ENCODE measurements around the gene STAC2.
A peak's percentile ranks its signal among the peaks of the same experiment; 100 is the strongest.

Gene STAC2

DNA sequence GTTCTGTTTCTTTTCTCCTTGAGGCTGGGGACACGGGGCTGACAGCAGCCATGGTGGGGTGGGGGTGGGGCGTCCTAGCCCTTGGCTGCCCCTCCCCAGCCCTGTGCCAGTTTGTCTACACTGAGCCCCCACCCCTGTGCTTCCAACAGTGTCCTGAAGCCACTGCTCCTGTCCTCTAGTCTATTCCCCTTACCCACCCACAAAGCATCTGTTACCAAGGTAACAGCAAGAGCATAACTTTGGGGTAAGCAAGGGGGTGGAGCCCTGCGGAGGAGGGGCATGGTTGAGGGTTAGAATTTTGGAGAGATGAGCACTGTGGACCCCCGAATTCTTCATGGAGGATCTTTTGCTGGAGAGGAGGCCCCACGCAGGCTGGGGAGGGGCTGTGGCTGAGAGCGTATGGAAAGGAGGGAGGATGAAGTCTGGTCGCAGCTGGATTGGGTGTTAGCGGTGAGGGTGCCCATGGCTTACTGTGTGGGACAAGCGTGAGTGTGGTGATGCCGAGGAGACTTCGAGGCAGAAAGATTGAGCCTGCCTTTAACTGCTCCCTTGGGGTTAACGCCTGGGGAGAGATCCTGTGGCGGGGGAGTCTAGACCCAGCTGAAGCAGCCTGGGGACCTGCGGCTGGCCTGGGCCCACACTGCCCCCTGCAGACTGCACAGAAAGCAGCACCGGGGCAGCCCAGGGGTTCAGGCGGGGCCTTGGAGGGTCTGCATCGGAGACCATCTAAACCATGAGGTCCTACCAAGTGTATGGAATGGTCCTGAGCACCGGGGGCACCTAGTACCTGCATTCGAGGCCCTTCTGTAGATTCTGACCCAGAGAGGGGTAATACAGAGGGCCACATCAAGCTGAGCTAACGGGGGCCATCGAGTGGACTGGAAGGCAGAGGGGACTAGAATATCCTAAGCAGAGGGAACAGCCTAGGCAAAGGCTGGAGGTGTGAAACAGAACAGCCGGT lies 6.1 kb upstream of the STAC2 start:
- no peak for FAIRE-seq

DNA sequence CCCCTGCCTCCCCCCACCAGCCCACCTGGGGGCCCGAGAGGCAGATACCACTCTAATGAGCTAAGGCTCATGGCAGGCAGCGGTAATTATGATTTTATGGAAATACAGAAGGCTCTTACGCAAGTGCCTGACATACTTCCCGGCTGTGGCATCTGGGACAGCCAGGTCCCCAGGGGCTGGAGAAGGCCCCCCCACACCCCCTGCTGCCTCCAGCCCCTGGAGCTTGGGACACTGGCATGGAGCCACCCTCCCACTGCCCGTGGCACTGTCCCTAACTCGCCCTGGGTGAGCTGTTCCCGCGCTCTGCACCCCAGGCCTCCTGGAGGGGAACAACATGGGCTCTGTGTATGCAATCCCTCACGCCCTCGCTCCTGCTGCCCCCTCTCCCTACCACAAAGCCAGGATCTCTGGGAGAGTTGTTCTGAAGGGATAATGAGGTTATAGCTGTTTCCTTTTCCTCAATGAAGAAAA lies 5.4 kb upstream of the STAC2 start:
- FAIRE-seq: no peak

DNA sequence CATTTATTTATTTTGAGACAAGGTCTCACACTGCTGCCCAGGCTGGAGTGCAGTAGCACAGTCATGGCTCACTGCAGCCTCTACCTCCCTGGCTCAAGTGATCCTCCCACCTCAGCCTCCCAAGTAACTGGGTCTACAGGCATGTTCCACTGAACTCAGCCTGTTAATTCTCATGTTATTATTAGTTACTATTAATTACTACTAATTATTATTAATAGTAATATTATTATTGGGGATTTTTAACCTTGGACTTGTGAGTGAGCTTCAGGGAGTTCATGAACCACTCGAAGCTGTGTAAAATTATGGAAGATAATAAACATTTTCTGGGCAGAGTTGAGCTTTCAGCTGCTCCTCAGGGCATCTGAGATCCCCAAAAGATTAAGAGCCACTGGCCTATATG lies 4.6 kb upstream of the STAC2 start:
- FAIRE-seq: no peak

DNA sequence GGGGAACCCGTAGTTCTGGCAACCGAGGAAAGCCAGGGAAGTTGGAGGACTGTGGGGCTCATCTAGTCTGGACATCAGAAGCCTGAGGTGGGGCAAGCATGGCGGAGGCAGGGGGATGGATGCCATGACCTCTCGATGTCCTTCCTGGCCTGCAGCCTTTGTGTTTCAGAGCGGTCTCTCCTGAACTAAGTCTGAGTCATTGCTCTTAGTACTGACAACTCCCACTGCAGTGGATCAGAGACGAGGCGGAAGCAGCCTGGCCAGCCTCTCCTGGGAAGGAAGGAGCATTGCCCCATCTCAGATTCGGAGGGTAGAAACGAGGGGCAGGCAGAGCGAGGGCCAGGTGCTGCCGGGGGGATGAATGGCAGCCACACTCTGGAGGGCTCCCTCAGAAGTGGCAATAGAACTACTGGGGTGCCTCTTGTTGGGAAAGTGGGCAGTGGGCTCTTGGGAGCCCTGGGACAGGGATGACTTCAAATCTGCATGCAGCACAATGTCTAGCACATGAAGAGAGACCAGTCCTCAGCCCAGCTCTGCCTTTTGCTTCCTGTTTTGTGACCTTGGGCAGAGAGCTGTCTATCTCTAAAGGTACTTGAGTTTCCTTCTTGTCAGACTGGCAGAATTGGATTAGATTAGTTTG lies 3.6 kb upstream of the STAC2 start:
- no peak for FAIRE-seq

DNA sequence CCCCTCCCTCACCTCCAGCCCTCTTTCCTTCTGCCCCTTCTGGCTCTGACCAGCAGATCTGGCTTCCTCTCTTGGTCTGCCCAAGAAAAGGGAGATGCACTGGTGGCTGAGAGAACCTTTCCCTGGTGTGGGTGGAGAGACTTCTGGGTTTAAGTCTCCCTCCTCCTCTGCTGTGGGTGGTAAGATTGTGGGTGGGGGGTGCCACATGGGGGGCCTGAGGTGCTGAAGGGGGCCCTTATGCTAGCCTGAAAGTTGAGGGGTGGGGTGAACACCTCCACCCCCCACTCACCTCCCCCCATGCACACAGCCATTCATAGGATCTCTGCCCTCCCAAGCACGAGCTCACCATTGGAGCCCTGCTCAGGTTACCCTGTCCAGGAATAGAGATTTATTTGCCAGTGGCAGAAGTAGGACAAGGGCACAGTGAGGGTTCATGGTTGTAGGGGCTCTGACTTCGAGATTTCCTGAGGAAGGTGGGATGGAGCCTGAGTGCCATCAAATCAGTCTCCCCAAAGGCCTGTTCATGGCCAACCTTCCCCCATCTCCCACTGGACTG lies 1.7 kb upstream of the STAC2 start:
- no peak for FAIRE-seq

DNA sequence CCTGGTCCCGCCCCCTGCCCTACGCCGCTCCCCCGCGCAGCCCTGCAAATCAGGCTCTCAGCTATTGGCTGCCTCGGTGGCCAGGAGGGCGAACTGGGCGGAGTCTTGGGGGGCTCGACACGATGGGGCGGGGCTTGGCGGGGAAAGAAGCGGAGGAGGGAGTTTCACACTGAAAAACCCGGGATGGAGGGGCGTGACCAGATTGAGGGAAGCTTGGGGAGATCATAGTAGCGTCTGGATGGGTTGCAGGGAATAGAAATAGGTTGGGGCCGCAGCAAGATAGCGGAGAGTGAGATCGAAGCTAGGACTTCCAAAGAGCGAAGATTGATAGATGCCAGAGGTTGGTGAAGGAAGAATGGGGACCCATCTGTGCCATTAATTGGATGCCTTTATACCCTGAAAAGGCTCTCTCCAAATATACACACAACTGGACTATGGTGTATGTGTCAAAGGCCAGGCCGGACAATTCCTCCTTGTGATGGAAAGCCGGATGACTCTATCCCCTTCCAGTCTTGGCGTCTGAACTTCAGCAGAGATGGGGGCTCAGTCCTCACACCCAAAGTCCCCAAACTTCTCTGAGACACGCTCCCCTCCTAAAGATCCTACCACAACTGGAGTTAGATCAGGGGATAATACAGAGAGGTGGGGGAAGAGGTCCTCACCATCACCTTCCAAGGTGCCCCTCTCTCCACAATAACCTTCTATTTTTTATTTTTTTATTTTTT lies 376 bp upstream of the STAC2 start:
- peak; percentile 23 for FAIRE-seq

DNA sequence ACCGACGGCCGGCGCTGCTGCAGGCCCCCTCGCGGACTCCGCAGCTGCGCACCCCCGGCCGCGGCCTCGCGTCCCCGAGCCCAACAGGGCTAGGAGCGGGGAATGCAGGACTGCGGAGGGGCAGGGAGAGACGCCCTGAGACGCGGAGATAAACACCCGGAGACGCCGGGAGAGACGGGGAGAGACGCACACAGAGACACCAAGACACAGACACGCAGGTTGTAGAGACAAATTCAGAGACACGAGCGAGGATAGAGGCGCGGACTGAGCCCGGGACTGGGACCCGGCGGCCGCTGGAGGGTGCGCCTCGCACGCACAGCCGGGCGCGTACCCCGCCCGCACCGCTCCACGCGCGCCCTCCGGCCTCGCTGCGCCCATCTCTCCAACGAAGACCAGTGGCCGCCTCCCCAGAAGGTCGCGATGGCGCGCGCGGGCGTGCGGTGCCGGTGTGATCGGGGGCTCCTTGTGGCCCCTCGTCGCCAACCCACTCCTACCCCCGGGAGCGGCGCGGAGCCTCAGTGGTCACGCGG lies 902 bp downstream of the STAC2 start:
- no peak for FAIRE-seq

DNA sequence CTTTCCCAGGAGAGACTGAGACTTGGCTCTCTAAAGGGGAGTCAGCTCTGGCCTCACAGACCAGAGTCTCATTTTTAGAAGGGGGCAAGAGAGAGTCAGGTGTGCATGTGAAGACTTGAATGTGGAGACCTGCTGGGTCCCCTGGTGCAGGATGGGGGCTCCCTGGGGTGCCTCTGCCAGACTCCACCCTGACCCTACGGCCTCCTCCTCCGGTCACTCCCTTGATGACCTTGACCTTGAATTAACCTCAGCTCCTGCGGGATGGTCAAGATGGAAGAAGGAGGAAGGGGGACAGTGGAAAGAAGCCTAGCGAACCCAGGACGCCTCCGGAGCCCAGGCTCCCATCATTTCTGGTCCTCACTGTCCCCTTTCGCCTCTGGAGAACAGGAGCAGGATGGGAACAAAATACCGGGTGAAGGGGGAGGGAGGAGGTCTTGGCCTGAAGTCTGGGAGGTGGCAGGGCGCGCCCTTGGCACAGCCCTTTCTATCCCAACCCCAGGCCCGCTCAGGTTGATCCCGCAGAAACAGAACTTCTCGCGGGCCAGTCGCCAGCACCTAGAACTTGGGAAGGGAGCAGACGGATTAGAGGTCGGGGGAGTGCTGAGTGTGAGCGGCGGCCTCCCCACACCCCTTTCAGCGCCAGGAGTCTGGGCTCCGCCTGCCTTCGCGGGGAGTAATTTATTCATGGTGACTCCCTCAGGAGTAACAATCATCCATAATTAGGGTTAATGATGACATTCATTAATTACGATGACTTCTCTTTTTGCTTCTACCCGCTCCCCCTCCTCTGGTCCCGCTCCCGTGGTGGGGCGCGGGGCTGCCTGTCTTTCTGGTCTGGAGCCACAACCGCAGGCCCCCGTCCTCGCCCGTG lies 1.6 kb downstream of the STAC2 start:
- no peak for FAIRE-seq

DNA sequence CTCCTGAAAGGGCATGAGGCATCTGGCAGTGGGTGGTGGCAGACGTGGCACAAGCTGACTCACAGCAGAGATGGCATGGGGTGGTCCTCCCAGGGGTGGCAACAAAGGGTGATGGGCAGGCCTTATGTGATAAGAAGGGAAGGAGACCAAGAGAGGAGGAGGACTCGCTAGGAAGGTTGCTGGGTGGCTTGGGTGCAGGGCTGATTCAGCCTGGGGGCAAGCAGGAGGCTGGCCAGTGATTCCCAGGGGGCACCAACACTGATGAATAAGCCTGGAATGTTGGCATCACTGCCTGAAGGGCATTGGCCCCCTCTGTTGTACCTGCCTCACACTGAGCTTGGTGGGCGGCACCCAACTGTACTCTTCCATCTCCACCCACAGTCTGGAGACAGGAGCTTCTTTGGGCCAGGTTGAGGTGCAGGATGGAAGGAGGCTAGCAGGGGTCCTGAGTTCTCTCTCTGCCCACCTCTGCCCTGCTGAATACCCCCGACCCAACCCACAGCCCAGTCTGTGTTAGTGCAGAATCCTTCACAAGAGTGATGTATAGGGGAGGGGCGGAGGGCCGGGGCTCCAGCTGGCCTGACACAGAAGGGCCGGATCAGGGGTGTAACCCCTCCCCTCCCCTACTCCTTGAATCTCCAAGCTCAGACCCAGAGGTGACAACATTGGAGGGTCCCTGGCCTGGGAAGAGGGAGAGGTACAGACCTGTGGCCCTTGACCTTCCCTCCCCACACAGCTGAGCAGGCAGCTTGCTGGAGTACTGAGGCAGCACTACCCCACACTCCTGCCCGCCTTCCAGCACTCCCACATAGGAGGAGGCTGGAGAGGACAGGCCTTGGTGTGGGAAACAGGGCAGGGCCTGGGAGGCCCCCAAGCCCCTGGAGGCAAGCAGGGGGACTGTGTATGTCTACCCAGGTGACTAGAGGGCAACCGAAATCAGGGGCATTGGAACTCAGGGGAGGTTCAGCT lies 2.6 kb downstream of the STAC2 start:
- no peak for FAIRE-seq

DNA sequence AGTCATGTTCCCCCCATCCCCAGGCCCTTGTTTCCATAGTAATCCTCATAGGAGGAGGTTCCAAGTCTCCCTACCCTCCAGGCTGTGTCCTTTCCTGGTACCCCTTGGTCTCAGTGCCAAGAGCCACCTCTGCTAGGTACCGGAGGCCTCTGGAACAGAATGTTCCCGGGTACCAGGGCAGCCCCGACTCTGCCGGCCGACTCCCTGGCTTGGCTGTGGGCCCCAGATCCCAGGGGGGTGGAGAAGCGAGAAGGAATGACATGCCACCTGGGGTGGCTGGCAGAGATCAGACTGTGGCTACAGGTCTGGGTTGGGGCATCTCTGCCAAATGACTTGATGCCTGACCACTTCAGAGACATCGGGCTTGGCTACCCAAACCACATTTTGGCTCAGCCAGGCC lies 3.6 kb downstream of the STAC2 start:
- no peak for FAIRE-seq

DNA sequence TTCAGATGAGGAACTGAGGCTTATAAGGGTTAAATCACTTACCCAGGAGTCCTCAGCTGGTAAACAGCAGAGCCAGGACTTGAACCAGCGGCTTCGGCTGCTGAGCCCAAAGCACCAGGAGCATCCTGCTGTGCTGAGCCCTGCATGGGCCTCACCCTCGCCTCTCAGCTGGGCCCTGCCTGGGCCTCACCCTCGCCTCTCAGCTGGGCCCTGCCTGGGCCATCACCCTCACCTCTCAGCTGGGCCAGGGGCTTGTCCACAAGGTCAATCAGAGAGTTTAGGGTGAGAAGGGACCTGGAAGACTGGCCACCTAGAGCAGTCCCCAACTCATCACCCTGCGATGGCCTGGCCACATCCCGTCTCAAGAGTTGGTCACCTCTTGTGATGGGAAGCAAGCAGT lies 4.2 kb downstream of the STAC2 start:
- no peak for FAIRE-seq

DNA sequence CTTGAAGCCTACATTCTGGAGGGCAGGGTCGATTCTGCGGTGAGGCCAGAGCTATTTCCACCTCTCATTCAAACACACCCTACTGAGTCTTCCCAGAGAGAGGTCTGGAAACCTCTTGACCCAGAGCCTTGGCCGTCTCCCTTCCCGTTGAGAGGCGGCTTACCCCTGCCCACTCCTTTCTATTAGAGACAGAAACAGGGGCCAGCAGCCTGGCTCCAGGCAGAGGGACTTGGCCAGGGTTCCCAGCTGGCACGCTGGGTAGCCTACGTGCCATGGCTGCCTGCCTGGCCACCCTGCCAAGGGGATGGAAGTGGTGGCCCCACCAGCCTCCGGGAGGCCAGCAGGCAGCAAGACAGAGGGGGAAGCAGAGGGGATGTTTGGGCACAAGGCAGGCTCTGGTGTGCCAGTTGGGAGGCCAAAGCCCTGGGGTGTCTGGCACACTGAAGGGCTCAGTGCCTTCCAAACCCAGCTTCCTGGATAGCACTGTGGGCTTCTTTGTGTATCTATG lies 6.0 kb downstream of the STAC2 start:
- FAIRE-seq: no peak

DNA sequence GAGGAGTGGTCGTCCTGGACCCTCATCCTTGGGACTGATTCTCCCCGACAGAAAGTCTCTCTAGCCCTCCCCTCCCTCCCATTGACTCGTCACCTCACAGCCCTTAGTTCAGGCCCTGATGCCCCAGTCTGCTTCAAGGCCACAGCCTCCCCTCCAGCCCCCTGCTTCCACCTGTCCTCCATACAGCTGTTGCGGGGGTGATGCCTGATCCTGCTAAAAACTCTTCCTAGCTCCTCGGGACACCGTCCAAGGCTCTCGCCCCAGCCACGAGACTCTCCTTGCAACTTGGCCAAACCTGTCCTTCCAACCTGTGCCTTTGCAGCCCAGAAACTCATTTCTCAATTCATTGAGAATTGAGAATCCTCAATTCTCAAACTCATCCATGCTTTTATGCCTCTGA lies 6.8 kb downstream of the STAC2 start:
- no peak for FAIRE-seq

DNA sequence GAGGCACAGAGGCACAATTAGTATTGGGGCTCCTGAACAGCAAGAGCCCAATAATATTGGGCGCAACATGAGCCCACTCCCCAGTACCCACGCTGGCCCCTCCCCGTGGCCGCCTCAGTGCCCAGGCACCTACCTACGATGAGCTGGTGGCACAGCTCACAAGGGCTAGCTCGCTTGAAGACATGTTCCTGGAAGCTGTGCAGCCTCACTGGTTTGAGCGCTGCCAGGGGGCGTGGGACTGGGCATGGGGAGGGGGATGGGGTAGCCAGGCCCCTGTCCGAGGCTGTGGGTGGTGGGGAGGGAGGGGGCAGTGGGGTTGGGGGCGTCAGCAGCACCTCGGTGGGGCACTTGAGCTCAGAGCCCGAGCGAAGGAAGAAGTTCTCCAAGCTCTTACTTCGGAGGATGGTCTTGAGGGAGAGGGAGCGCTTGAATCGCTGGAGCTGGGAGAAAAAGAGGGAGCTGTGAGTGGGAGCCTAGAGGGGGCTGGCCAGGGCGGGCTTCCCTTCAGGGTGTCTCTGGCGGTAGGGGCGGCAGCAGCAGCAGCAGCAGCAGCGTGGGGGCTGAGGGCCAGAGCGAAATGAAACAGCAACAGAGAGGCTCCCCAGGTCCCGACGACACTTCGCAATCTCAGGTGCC lies 7.9 kb downstream of the STAC2 start:
- FAIRE-seq: no peak

DNA sequence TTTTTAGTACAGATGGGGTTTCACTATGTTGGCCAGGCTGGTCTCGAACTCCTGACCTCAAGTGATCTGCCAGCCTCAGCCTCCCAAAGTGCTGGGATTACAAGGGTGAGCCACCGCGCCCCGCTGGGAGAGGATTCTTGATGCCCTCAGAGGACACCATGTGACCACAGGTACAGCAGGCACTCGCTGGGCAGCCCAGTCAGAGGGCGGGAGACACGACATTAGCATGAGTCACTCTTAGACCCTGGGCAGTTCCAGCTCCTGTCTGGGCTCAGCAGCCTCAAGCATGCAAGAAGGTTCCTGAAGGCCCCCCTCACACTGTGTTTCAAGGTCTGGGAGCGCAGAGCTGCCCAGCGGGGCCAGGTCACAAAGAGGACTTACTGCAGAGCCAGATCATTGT lies 11.9 kb downstream of the STAC2 start:
- no peak for FAIRE-seq

DNA sequence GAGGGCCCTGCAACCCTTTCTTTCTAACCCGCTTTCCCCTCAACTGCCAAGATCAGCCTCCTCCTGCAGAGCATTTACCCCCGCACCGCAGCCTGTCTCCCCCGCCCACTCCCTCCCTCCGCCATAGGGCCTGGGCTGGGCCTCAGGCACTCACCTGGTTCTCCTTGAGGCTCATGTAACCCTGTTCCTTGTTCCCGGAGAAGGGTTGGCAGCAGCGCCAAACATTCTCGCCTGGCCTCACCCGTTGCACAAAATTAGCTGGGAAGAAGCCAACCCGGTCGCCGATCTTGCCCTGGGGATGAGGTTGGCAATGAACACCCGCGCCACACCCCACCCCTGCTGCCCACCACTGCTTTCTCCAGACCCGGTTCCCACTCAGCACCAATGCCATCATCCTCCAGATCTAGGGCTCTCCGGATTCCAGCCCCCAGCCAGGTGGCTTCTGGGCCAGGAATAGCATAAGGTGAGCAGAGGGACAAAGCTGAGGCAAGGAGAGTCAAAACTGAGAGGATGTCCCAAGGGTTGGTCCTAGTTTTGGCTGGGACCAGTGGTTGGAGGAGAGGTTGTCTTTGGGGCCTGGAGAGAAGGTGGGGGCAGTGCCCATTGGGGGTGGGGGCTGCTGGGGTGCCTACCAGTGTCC lies 12.8 kb downstream of the STAC2 start:
- no peak for FAIRE-seq

DNA sequence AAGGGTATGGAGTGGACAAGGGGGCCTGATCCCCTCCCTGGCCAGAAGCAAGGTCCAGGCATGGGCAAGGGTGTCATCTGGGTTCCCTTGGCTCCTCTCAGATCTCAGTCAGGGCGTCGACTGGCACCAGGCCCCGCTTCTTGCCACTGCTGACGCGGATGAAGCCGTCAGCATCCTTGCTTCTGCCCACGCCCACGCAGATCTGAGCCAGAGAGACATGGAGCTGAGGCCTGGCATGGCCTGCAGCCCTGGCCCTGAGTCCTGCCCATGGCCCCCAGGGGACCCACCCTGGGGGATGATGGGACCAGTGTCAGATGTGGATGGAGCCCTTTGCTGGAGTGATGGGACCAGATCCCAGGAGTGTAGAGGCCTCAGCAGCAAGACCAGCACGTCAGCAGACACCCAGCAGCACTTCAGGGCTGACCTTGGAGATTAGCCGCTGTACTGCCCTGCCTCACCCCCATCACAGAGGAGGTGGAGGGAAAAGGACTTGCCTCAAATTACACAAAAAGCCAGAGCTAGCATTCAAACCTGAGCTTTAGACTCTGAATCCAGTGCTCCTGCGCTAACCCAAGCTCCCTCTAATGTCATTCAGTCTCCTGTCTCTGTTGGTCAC lies 13.4 kb downstream of the STAC2 start:
- no peak for FAIRE-seq

DNA sequence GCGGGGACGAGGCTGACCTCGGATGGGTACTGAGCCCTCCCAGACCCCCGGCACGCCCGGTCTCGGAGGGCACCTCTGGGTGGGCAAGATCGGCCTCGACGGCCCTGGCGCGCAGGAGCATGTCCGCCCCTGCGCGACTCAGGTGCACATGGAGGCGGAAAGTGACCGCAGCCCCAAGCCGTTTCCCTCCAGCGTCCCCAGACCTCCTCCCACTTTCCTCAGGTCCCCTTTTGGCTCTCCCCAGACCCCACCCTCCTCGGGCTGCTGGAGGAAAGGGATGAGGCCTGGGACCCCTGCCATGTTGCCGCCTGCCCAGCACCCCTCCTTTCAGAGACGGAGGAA lies 15.7 kb downstream of the STAC2 start:
- FAIRE-seq: no peak

Data from TTC549 (cell line).